Retinal pigment epithelial cell (primary cell): ENCODE results near the gene ZNF319.
"Not testable (repeated sequence)": the region's sequence is repeated elsewhere in the genome, so short reads cannot be mapped to it uniquely, and the experiment has no call there.

Source experiments
- DNase-seq: peaks from one replicate; pipeline ENCODE4 v3.0.0-alpha.2; 2010; ENCODE audit warnings: low read depth
- H3K4me3 ChIP-seq: 2 replicates; pipeline ENCODE4 v1.5.1; 2011; ENCODE audit warnings: mild to moderate bottlenecking, low read length, control low read depth, moderate library complexity
- TF ChIP-seq, protein P1 (sequence below): conservative IDR thresholded peaks from 2 replicates; pipeline ENCODE4 v1.5.1; 2011; ENCODE audit warnings: low read depth, low read length, control low read depth, inconsistent platforms

The ZNF319 gene

DNA sequence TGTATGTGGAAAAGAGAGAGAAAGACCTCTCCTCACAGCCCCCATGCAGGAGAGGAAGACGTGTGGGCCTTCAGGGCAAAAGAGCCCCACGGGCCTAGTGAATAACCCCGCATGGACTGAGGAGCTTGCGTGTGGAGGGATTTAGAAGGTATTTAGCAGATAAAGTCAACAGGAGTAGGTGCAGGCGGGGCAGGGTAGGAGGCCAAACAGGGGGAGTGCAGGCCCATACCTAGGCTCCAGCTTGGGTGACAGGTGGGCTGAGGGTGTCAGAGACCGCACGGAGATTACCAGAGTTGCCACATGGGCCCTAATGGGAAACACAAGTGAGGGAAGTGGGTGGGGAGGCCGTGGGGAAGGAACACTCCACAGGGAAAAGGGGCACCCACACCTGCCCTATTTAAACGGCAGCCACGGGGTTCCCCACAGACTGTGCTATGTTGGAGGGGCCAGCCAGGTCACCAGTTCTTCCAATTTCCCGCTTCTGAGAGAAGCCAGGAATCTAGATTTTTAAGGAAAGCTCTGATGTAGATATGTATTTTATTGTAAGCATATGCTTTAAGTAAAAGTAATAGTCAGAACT, 21.4 kb downstream of the ZNF319 start:
- no peak overlapping the region for H3K4me3 ChIP-seq
- TF ChIP-seq, protein P1, sequence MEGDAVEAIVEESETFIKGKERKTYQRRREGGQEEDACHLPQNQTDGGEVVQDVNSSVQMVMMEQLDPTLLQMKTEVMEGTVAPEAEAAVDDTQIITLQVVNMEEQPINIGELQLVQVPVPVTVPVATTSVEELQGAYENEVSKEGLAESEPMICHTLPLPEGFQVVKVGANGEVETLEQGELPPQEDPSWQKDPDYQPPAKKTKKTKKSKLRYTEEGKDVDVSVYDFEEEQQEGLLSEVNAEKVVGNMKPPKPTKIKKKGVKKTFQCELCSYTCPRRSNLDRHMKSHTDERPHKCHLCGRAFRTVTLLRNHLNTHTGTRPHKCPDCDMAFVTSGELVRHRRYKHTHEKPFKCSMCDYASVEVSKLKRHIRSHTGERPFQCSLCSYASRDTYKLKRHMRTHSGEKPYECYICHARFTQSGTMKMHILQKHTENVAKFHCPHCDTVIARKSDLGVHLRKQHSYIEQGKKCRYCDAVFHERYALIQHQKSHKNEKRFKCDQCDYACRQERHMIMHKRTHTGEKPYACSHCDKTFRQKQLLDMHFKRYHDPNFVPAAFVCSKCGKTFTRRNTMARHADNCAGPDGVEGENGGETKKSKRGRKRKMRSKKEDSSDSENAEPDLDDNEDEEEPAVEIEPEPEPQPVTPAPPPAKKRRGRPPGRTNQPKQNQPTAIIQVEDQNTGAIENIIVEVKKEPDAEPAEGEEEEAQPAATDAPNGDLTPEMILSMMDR: no peak
- no peak for DNase-seq

DNA sequence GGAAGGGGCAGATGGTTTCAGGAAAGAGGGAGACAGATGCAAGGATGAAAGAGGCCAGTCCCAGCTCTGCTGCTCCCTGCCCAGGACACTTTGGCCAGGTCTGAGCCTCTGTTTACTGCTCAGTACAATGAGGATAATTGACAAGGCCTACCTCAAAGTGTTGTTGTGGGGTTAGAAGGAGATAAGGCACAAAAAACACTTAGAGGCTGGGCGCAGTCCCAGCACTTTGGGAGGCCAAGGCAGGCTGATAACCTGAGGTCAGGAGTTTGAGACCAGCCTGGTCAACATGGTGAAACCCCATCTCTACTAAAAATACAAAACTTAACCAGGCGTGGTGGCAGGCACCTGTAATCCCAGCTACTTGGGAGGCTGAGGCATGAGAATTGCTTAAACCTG, 22.4 kb downstream of the ZNF319 start:
- not testable (repeated sequence) for DNase-seq, H3K4me3 ChIP-seq

DNA sequence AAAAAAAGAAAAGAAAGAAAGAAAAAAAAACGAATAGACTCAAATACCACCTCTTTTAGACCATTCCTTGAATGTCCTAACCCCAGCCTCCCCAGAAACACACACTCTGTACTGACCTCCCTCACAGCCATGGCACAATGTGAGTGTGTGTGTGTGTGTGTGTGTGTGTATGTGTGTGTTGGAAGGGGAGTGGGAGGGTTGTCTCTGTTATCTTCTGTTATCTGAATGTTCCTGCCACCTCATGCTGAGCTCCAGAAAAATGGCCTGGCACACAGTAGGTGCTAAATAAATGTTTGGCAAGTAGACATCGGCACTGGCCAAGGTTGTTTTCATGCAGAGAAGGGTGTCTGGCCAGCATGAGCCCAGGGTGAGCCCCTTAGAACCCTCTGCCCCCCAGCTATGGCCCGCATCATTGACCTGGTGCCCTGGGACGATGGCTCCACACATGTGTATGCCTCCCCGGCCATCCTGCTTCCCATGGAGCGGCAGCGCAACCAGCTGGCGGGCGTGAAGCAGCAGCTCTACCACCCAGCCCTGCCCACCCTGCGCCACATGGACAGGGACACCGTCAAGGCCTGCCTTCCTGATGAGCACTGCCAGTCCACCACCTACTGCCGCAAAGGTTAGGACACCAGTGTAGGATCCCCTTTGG, 22.9 kb downstream of the ZNF319 start:
- TF ChIP-seq, protein P1: no peak
- H3K4me3 ChIP-seq: no peak overlapping the region
- no peak for DNase-seq

DNA sequence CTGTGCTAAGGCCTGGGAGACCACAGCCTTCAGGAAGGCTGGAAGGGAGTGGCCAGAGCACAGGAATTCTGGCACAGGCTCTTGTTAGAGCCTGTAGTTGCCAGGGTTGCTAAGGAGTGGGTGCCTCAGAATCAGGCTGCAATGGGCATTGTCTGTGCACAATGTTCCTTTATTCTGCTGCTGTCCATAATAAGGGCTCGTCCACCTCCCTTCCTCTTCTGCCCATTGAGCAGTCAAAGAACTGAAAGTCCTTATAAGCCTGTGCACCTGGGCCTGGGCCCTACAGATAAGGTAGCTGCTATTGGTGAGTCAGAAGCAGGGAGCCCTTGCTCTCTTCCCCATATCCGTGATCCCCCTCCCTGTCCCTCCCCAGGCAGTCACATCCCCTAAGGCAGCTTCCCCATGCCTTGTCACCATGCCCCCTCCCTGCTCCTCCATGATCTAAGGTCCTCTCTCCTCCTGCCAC, 24.1 kb downstream of the ZNF319 start:
- TF ChIP-seq, protein P1: no peak
- no peak overlapping the region for H3K4me3 ChIP-seq
- peak; percentile 21 for DNase-seq

DNA sequence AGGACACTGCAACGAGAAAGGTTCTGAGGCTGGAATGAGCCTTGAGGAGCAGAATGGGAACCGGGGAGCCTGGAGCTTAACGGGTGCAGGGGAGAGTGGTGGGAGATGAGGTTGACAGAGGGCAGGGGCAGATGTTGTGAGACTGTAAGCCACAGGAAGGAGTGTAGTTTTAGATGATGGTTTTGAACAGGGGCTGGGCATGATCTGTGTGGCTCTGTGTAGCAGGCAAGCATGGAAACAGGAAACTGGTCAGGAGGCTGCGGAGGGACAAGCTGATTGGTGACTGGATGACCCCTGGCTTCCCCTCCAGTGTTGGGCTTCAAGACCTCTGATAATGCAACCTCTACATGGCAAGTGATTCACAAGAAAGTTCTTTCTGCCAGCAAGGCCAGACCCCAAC, 28.2 kb downstream of the ZNF319 start:
- DNase-seq: no peak
- H3K4me3 ChIP-seq: no peak overlapping the region
- TF ChIP-seq, protein P1: no peak

DNA sequence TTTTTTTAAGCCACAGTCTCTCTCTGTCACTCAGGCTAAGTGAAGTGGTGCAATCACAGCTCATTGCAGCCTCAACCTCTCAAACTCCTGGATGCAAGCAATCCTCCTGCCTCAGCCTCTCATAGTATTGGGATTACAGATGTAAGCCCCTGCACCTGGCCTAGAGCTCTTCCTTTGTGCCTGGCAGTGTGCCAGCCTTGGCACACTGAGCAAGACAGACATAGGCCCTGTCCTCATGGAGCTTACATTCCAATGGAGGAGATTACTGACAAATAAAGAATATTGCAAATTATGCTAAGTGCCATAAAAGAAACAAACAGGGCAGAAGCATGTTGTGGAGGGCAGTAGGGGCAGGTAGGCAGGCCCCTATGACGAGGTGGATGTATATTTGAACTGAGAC, 28.6 kb downstream of the ZNF319 start:
- TF ChIP-seq, protein P1: no peak
- no peak overlapping the region for H3K4me3 ChIP-seq
- no peak for DNase-seq

DNA sequence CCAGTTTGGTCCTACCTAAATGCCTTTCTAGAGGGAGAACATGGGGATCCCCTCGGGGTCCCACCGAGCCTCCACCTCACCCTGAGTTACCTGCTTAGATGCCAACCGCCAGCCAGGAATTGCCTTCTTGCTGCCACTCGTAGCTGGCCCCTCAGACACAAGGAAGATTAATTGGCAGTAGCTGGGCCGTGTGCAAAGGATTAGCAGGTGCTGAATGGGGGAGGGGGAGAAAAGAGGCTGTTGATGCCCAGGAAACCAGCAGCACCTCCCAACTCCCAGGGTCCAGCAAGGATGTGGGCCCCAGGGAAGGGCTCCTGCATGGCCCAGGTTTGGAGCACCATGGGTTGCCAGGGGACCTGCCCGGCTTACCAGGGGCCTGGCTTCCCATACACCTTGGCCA, 29.5 kb downstream of the ZNF319 start, which contains the start of gene CNGB1:
CNGB1 (minus strand) TSS at position 159 of the 400 bp plus-strand sequence. CDS start 3,842 bp downstream, outside the sequence.
- no peak for DNase-seq
- TF ChIP-seq, protein P1: no peak
- H3K4me3 ChIP-seq: no peak within 1 kb of the TSS
